A549 (cell line): ENCODE results near the gene KHDRBS2. TPM values are rescaled to one million over a fixed set of nuclear protein-coding genes. Genes with fewer than 3 reads are reported as not detected.

ENCODE experiments used
- ATAC-seq, 2 experiments: fragments of 200-7000 bp in 1 of 2; fragments of >200 bp in 1 of 2; cut with Nextera tagmentation in 1 of 2; cut with Tn5 transposase in 1 of 2; 3 replicates each; pipeline versions ENCODE4 v1.8.0 to v1.9.1; 2018 to 2020; ENCODE audit warnings: mild to moderate bottlenecking in 1 of 2, moderate library complexity in 1 of 2
- CTCF ChIA-PET: fragments of 300-600 bp; sonication (Branson Sonifier 250); formaldehyde crosslinking; extraction: SDS; loops from one replicate; lab custom pipeline; 2021; ENCODE audit warnings: antibody characterized with exemption, inconsistent platforms; lab: Yijun Ruan, JAX
- POLR2A ChIA-PET: fragments of 350-600 bp; formaldehyde crosslinking; extraction: SDS; loops from one replicate; lab custom pipeline; 2021; ENCODE audit warnings: antibody characterized with exemption, inconsistent platforms; lab: Yijun Ruan, JAX
- DNase-seq, 2 experiments: peaks; one replicate each; pipeline versions ENCODE4 v3.0.0 to v3.0.0-alpha.2; 2011 to 2016; ENCODE audit warnings: low read depth in 1 of 2, low spot score in 1 of 2
- FAIRE-seq: peaks from 2 replicates; lab custom pipeline; 2011; peaks lifted over from hg19 to GRCh38; lab: Jason Lieb, UNC
- H3K27ac ChIP-seq, 2 experiments: fragments of >200 bp; sonication (Bioruptor Twin); formaldehyde crosslinking; 3 replicates each; pipeline ENCODE4 v1.5.1; 2016 to 2017
- H3K4me1 ChIP-seq: fragments of >200 bp; sonication (Bioruptor Twin); formaldehyde crosslinking; 3 replicates; pipeline ENCODE4 v1.6.1; 2016
- H3K4me2 ChIP-seq: fragments of >200 bp; sonication (Bioruptor Twin); formaldehyde crosslinking; 3 replicates; pipeline ENCODE4 v1.6.1; 2016
- H3K4me3 ChIP-seq: fragments of >200 bp; sonication (Bioruptor Twin); formaldehyde crosslinking; 3 replicates; pipeline ENCODE4 v1.5.1; 2016
- H3K9me3 ChIP-seq: fragments of >200 bp; sonication (Bioruptor Twin); formaldehyde crosslinking; 3 replicates; pipeline ENCODE4 v1.6.1; 2016
- ATOH8 ChIP-seq: fragments of 250-450 bp; sonication (Bioruptor Pico); IDR thresholded peaks from 2 replicates; pipeline ENCODE4 v1.5.0; 2020; ENCODE audit warnings: low read depth, mild to moderate bottlenecking, moderate library complexity
- BHLHE40 ChIP-seq: IDR thresholded peaks from 2 replicates; pipeline ENCODE4 v1.6.1; 2012; ENCODE audit warnings: low read depth, low read length, inconsistent platforms
- CBX8 ChIP-seq: fragments of 200-600 bp; sonication (generic); IDR thresholded peaks from 2 replicates; pipeline ENCODE4 v1.6.1; 2016
- E2F6 ChIP-seq: IDR thresholded peaks from 2 replicates; pipeline ENCODE4 v1.6.1; 2012; ENCODE audit warnings: low read depth, borderline replicate concordance
- ESRRA ChIP-seq: fragments of 150-350 bp; IDR thresholded peaks from 2 replicates; pipeline ENCODE4 v1.6.1; 2014; ENCODE audit warnings: mild to moderate bottlenecking, low read length, borderline replicate concordance
- FOSL2 ChIP-seq, 2 experiments: fragments of 450-650 bp in 1 of 2; fragments of >200 bp in 1 of 2; sonication (Bioruptor Twin) in 1 of 2; formaldehyde crosslinking; IDR thresholded peaks; 2 replicates each; pipeline versions ENCODE4 v1.5.0 to v1.6.1; 2016 to 2020; ENCODE audit warnings: mild to moderate bottlenecking in 1 of 2, moderate library complexity in 1 of 2
- FOXS1 ChIP-seq: fragments of 250-450 bp; sonication (Bioruptor Pico); IDR thresholded peaks from 2 replicates; pipeline ENCODE4 v1.5.0; 2020; ENCODE audit warnings: mild to moderate bottlenecking, moderate library complexity
- HEYL ChIP-seq: fragments of 250-450 bp; sonication (Bioruptor Pico); IDR thresholded peaks from 2 replicates; pipeline ENCODE4 v1.8.0; 2021; ENCODE audit warnings: mild to moderate bottlenecking, moderate library complexity
- HMGXB4 ChIP-seq: fragments of 250-450 bp; sonication (Bioruptor Pico); IDR thresholded peaks from 2 replicates; pipeline ENCODE4 v1.5.0; 2021; ENCODE audit warnings: mild to moderate bottlenecking, moderate library complexity, borderline replicate concordance
- HOXB13 ChIP-seq: fragments of 250-450 bp; sonication (Bioruptor Pico); IDR thresholded peaks from 2 replicates; pipeline ENCODE4 v1.5.0; 2020; ENCODE audit warnings: low read depth, mild to moderate bottlenecking, moderate library complexity
- HOXB5 ChIP-seq: fragments of 250-450 bp; sonication (Bioruptor Pico); IDR thresholded peaks from 2 replicates; pipeline ENCODE4 v1.5.0; 2020; ENCODE audit warnings: mild to moderate bottlenecking, moderate library complexity
- JUNB ChIP-seq: fragments of >200 bp; sonication (Bioruptor Twin); formaldehyde crosslinking; IDR thresholded peaks from 2 replicates; pipeline ENCODE4 v1.6.1; 2016
- KDM1A ChIP-seq: fragments of 200-600 bp; sonication (generic); IDR thresholded peaks from 2 replicates; pipeline ENCODE4 v1.6.1; 2016; ENCODE audit warnings: low read depth, mild to moderate bottlenecking
- MAZ ChIP-seq: fragments of 150-350 bp; IDR thresholded peaks from 2 replicates; pipeline ENCODE4 v1.6.1; 2014; ENCODE audit warnings: antibody characterized with exemption, low read depth, low read length, borderline replicate concordance
- NPAS2 ChIP-seq: fragments of 250-450 bp; sonication (Bioruptor Pico); IDR thresholded peaks from 2 replicates; pipeline ENCODE4 v1.8.0; 2022; ENCODE audit warnings: mild to moderate bottlenecking, moderate library complexity, borderline replicate concordance
- NR3C1 ChIP-seq: fragments of >200 bp; sonication (Bioruptor Twin); formaldehyde crosslinking; IDR thresholded peaks from 3 replicates; pipeline ENCODE4 v1.6.1; 2017
- PBX3 ChIP-seq: IDR thresholded peaks from 2 replicates; pipeline ENCODE4 v1.6.1; 2012
- POLR2AphosphoS2 ChIP-seq: conservative IDR thresholded peaks from 2 replicates; pipeline ENCODE4 v1.6.1; 2012; ENCODE audit warnings: low read length, improper control_type of control experiment, inconsistent platforms
- RARB ChIP-seq: fragments of 250-450 bp; sonication (Bioruptor Pico); IDR thresholded peaks from 2 replicates; pipeline ENCODE4 v1.8.0; 2021; ENCODE audit warnings: mild to moderate bottlenecking, moderate library complexity
- RFX5 ChIP-seq: fragments of 450-650 bp; IDR thresholded peaks from 2 replicates; pipeline ENCODE4 v1.7.1; 2014; ENCODE audit warnings: antibody characterized with exemption, mild to moderate bottlenecking, moderate library complexity
- RNF2 ChIP-seq: fragments of 200-600 bp; sonication (generic); IDR thresholded peaks from 2 replicates; pipeline ENCODE4 v1.6.1; 2016; ENCODE audit warnings: low read depth, mild to moderate bottlenecking, antibody characterized with exemption, moderate library complexity, borderline replicate concordance
- SMC3 ChIP-seq: fragments of >200 bp; sonication (Bioruptor Twin); formaldehyde crosslinking; IDR thresholded peaks from 3 replicates; pipeline ENCODE4 v1.6.1; 2018; ENCODE audit warnings: inconsistent platforms
- SREBF2 ChIP-seq: fragments of 450-650 bp; IDR thresholded peaks from 2 replicates; pipeline ENCODE4 v1.6.1; 2014; ENCODE audit warnings: mild to moderate bottlenecking, moderate library complexity
- TFCP2L1 ChIP-seq: fragments of 250-450 bp; sonication (Bioruptor Pico); IDR thresholded peaks from 2 replicates; pipeline ENCODE4 v1.5.0; 2021; ENCODE audit warnings: mild to moderate bottlenecking
- ZC3H11A ChIP-seq: fragments of 450-650 bp; IDR thresholded peaks from 2 replicates; pipeline ENCODE4 v1.6.1; 2014; ENCODE audit warnings: antibody characterized with exemption, mild to moderate bottlenecking
- WGBS: methylation state at CpG from one replicate; pipeline ENCODE4 v1.1.6; 2017; ENCODE audit errors: missing lambda C conversion rate; 5-methylcytosine and 5-hydroxymethylcytosine counted together
- polyA plus RNA-seq, 4 experiments: library from polyadenylated mRNA; depleted of rRNA in 3 of 4; stranded (reverse); fragments of >200 nt; fragmentation: RNase III in 1 of 4; extraction: RNeasy Plus Mini Kit Qiagen cat#74134 plus additional on column Dnase treatment in 1 of 4; gene quantifications; 2 replicates in 3 of 4; 3 replicates in 1 of 4; pipeline ENCODE4 v1.2.3, GENCODE V29; 2011 to 2017
- TF ChIP-seq, protein P1 (sequence below): fragments of >200 bp; sonication (Bioruptor Twin); formaldehyde crosslinking; IDR thresholded peaks from 3 replicates; pipeline ENCODE4 v1.6.1; 2016
- TF ChIP-seq, protein P2 (sequence below): IDR thresholded peaks from 2 replicates; pipeline ENCODE4 v1.6.1; 2012

The KHDRBS2 gene
- polyA plus RNA-seq, 2 of the 4 experiments (the other 2 are of a cell fraction), result not detected

GRCh38 chr6:62129127-62129526 lies 156.9 kb downstream of the KHDRBS2 start:
- no peak for TF ChIP-seq HMGXB4 (CRISPR knock-in tag)
- TF ChIP-seq POLR2AphosphoS2, result no peak
- no peak for TF ChIP-seq PBX3
- TF ChIP-seq SMC3, result no peak
- no peak for TF ChIP-seq ESRRA
- TF ChIP-seq BHLHE40, result no peak
- no peak for TF ChIP-seq ATOH8
- TF ChIP-seq RARB, result no peak
- TF ChIP-seq HOXB5 (CRISPR knock-in tag), result no peak
- TF ChIP-seq ZC3H11A, result no peak
- TF ChIP-seq, protein P1, sequence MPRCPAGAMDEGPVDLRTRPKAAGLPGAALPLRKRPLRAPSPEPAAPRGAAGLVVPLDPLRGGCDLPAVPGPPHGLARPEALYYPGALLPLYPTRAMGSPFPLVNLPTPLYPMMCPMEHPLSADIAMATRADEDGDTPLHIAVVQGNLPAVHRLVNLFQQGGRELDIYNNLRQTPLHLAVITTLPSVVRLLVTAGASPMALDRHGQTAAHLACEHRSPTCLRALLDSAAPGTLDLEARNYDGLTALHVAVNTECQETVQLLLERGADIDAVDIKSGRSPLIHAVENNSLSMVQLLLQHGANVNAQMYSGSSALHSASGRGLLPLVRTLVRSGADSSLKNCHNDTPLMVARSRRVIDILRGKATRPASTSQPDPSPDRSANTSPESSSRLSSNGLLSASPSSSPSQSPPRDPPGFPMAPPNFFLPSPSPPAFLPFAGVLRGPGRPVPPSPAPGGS, result no peak
- TF ChIP-seq KDM1A, result no peak
- no peak for TF ChIP-seq HOXB13 (CRISPR knock-in tag)
- no peak for TF ChIP-seq SREBF2
- TF ChIP-seq NPAS2 (CRISPR knock-in tag), result no peak
- Histone ChIP-seq H3K4me1 (no peaks in the 10 kb centered on the region), H3K4me3 (no peak overlapping the region), H3K9me3 (no peaks in the 10 kb centered on the region), H3K27ac (no peak overlapping the region), H3K4me2 (no peak overlapping the region)
- POLR2A ChIA-PET, result no interaction called here
- no peak for FAIRE-seq
- WGBS, result 0% methylated on average over 1 of the region's 1 CpG
- CTCF ChIA-PET, result no interaction called here
- DNase-seq, result no peak
- ATAC-seq, result no peak

DNA sequence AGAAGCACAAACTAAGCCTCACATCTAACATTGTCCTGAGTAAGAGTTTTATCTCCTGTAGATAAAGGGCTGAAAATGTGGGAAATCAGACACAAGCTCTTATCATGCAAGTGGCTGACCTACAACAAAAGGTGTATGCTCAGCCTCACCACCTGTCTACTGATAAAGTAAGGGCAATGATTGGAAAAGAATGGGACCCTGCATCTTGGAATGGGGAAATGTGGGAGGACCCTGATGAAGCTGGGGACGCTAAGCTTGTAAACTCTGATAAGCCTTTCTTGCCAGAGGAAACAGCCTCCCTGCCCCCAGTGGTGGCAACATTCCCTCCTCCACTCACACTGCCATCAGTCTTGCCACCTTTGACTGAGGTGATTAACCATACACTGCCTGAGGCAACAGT lies 166.6 kb downstream of the KHDRBS2 start:
- no peak for ATAC-seq
- no peak for FAIRE-seq
- CTCF ChIA-PET, result no interaction called here
- no peak overlapping the region for H3K27ac ChIP-seq
- no peaks in the 10 kb centered on the region; the same call in 2 of the 3 replicates for H3K9me3 ChIP-seq
- no peak for DNase-seq
- no peaks in the 10 kb centered on the region for H3K4me1 ChIP-seq
- no peak overlapping the region for H3K4me3 ChIP-seq
- POLR2A ChIA-PET, result no interaction called here
- no peak overlapping the region for H3K4me2 ChIP-seq
- 0% methylated on average over 1 of the region's 1 CpG for WGBS
- TF ChIP-seq KDM1A (no peak), NR3C1 (no peak), JUNB (no peak), FOXS1 (CRISPR knock-in tag) (no peak), HMGXB4 (CRISPR knock-in tag) (no peak), MAZ (no peak), HEYL (no peak), ATOH8 (no peak), HOXB5 (CRISPR knock-in tag) (no peak), PBX3 (no peak), RNF2 (no peak), TFCP2L1 (CRISPR knock-in tag) (no peak), POLR2AphosphoS2 (no peak), CBX8 (no peak), RFX5 (no peak), SREBF2 (no peak), E2F6 (no peak), FOSL2 (IDR thresholded peaks at IDR 0.05) (no peak), FOSL2 (CRISPR knock-in tag; IDR thresholded peaks at IDR 0.05) (no peak)
- TF ChIP-seq, protein P2, sequence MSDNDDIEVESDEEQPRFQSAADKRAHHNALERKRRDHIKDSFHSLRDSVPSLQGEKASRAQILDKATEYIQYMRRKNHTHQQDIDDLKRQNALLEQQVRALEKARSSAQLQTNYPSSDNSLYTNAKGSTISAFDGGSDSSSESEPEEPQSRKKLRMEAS, result no peak
